SK-N-MC (cell line): ENCODE measurements around the gene FREM3.

Source experiments
- EZH2 ChIP-seq: fragments of 200-600 bp; sonication (generic); IDR thresholded peaks from one replicate; pipeline ENCODE4 v1.6.1; 2017; ENCODE audit warnings: antibody characterized with exemption
- FOXP2 ChIP-seq: optimal IDR thresholded peaks from 2 replicates; pipeline ENCODE3; 2011; ENCODE audit warnings: mild to moderate bottlenecking, moderate library complexity; ENCODE audit not compliant: insufficient read depth; ENCODE audit errors: extremely low read length, control extremely low read depth
- POLR2AphosphoS5 ChIP-seq: IDR thresholded peaks from 2 replicates; pipeline ENCODE4 v1.6.1; 2012; ENCODE audit warnings: mild to moderate bottlenecking, low read depth, low read length, borderline replicate concordance

GRCh38 chr4:143538979-143539669 lies 161.4 kb downstream of the FREM3 start:
- TF ChIP-seq EZH2, result no peak
- TF ChIP-seq POLR2AphosphoS5, result no peak
- no peak for TF ChIP-seq FOXP2
